GM23338 (cell line): ENCODE measurements around the gene SPECC1. TPM values are rescaled to one million over a fixed set of nuclear protein-coding genes. Genes with fewer than 3 reads are reported as not detected.

ENCODE experiments used
- ATAC-seq: fragments of 200-7000 bp; cut with Tn5 transposase; 3 replicates; pipeline ENCODE4 v1.9.1; 2020
- DNase-seq: peaks from one replicate; pipeline ENCODE4 v3.0.0-alpha.2; 2015; ENCODE audit warnings: low spot score
- H2AFZ ChIP-seq: fragments of 200-600 bp; sonication (generic); 2 replicates; pipeline ENCODE4 v1.8.0; 2016; ENCODE audit warnings: antibody characterized with exemption, mild to moderate bottlenecking, moderate library complexity
- H3F3A ChIP-seq: fragments of 200-600 bp; sonication (generic); replicated peaks from 2 replicates; pipeline ENCODE4 v1.8.0; 2017; ENCODE audit warnings: antibody characterized with exemption, mixed run types, low read depth
- H3K27ac ChIP-seq: fragments of 200-600 bp; sonication (generic); 2 replicates; pipeline ENCODE4 v1.6.1; 2016; ENCODE audit warnings: low read depth
- H3K27me3 ChIP-seq: fragments of 200-600 bp; sonication (generic); 2 replicates; pipeline ENCODE4 v1.8.0; 2016; ENCODE audit warnings: mild to moderate bottlenecking, mixed run types, moderate library complexity; ENCODE audit not compliant: insufficient read depth
- H3K36me3 ChIP-seq: fragments of 200-600 bp; sonication (generic); 2 replicates; pipeline ENCODE4 v1.8.0; 2016; ENCODE audit warnings: mild to moderate bottlenecking; ENCODE audit not compliant: insufficient read depth
- H3K4me1 ChIP-seq: fragments of 200-600 bp; sonication (generic); 2 replicates; pipeline ENCODE4 v1.8.0; 2016; ENCODE audit warnings: mild to moderate bottlenecking, moderate library complexity; ENCODE audit not compliant: insufficient read depth
- H3K4me2 ChIP-seq: fragments of 200-600 bp; sonication (generic); 2 replicates; pipeline ENCODE4 v1.7.1; 2017; ENCODE audit warnings: mixed run types
- H3K4me3 ChIP-seq: fragments of 200-600 bp; sonication (generic); 2 replicates; pipeline ENCODE4 v1.6.1; 2016; ENCODE audit warnings: mixed run types
- H3K79me2 ChIP-seq: fragments of 200-600 bp; sonication (generic); replicated peaks from 2 replicates; pipeline ENCODE4 v1.8.0; 2017; ENCODE audit warnings: mild to moderate bottlenecking; ENCODE audit not compliant: insufficient read depth
- H3K9me2 ChIP-seq: fragments of 200-600 bp; sonication (generic); 2 replicates; pipeline ENCODE4 v1.8.0; 2017; ENCODE audit not compliant: insufficient read depth
- H4K20me1 ChIP-seq: fragments of 200-600 bp; sonication (generic); replicated peaks from 2 replicates; pipeline ENCODE4 v1.8.0; 2017; ENCODE audit warnings: mild to moderate bottlenecking; ENCODE audit not compliant: insufficient read depth
- H3K27ac Mint-ChIP-seq: 2 replicates; pipeline ENCODE4 v1.8.0; 2020; ENCODE audit warnings: inconsistent platforms, mild to moderate bottlenecking, moderate library complexity, mixed read lengths
- H3K27me3 Mint-ChIP-seq: 3 replicates; pipeline ENCODE4 v1.8.0; 2022; ENCODE audit warnings: low read depth, mild to moderate bottlenecking, moderate library complexity, mixed read lengths, inconsistent platforms; ENCODE audit not compliant: insufficient read depth, poor library complexity
- H3K36me3 Mint-ChIP-seq: 3 replicates; pipeline ENCODE4 v1.8.0; 2021; ENCODE audit warnings: low read depth, mild to moderate bottlenecking, inconsistent platforms, moderate library complexity, mixed read lengths
- H3K4me1 Mint-ChIP-seq: 3 replicates; pipeline ENCODE4 v1.8.0; 2020; ENCODE audit warnings: mild to moderate bottlenecking, inconsistent platforms, mixed read lengths
- H3K4me3 Mint-ChIP-seq: 3 replicates; pipeline ENCODE4 v1.8.0; 2021; ENCODE audit warnings: moderate library complexity, mild to moderate bottlenecking, inconsistent platforms, mixed read lengths
- H3K9me3 Mint-ChIP-seq: 3 replicates; pipeline ENCODE4 v1.8.0; 2020; ENCODE audit warnings: moderate library complexity, mild to moderate bottlenecking, inconsistent platforms, mixed read lengths
- CREB1 ChIP-seq: fragments of 250-450 bp; sonication (Bioruptor Pico); IDR thresholded peaks from 2 replicates; pipeline ENCODE4 v1.5.0; 2020; ENCODE audit warnings: low read depth, mild to moderate bottlenecking, moderate library complexity
- CTCF ChIP-seq, 2 experiments: fragments of 200-600 bp in 1 of 2; sonication (generic) in 1 of 2; conservative IDR thresholded peaks; 2 replicates each; pipeline versions ENCODE4 v1.5.1 to v1.6.1; 2016 to 2017; ENCODE audit warnings: antibody characterized with exemption in 2 of 2, low read depth in 2 of 2, mild to moderate bottlenecking in 2 of 2, moderate library complexity in 1 of 2
- EZH2 ChIP-seq: fragments of 200-600 bp; sonication (generic); IDR thresholded peaks from one replicate; pipeline ENCODE4 v1.8.0; 2017; ENCODE audit warnings: antibody characterized with exemption, mild to moderate bottlenecking, low read depth; ENCODE audit not compliant: unreplicated experiment
- EZH2phosphoT487 ChIP-seq: fragments of 200-600 bp; sonication (generic); IDR thresholded peaks from one replicate; pipeline ENCODE4 v1.8.1; 2018; ENCODE audit warnings: antibody characterized with exemption; ENCODE audit not compliant: unreplicated experiment
- JUNB ChIP-seq: IDR thresholded peaks from one replicate; pipeline ENCODE4 v1.6.1; 2016; ENCODE audit warnings: antibody characterized with exemption; ENCODE audit not compliant: unreplicated experiment
- NANOG ChIP-seq: IDR thresholded peaks from 2 replicates; pipeline ENCODE4 v1.6.1; 2016; ENCODE audit warnings: antibody characterized with exemption, borderline replicate concordance
- POLR2AphosphoS5 ChIP-seq: IDR thresholded peaks from 2 replicates; pipeline ENCODE4 v1.6.1; 2016; ENCODE audit warnings: antibody characterized with exemption, low read depth
- STAT1 ChIP-seq: IDR thresholded peaks from one replicate; pipeline ENCODE4 v1.6.1; 2016; ENCODE audit warnings: antibody characterized with exemption; ENCODE audit not compliant: unreplicated experiment
- ZNF114 ChIP-seq: fragments of 250-450 bp; sonication (Bioruptor Pico); IDR thresholded peaks from 2 replicates; pipeline ENCODE4 v1.5.0; 2020; ENCODE audit warnings: mild to moderate bottlenecking, moderate library complexity
- ZNF331 ChIP-seq: fragments of 250-450 bp; sonication (Bioruptor Pico); IDR thresholded peaks from 2 replicates; pipeline ENCODE4 v1.5.0; 2020; ENCODE audit warnings: low read depth, mild to moderate bottlenecking, moderate library complexity
- ZNF462 ChIP-seq: fragments of 250-450 bp; sonication (Bioruptor Pico); IDR thresholded peaks from 2 replicates; pipeline ENCODE4 v1.5.0; 2020; ENCODE audit warnings: mild to moderate bottlenecking, moderate library complexity
- polyA plus RNA-seq: library from polyadenylated mRNA; unstranded; fragments of >200 nt; fragmentation: Nextera tagmentation; extraction: Ambion mirVana; gene quantifications from 2 replicates; pipeline ENCODE4 v1.2.1, GENCODE V29; 2016
- total RNA-seq: library from RNA; depleted of rRNA; stranded (reverse); fragments of >200 nt; shearing (Covaris generic); gene quantifications from 2 replicates; pipeline ENCODE4 v1.2.3, GENCODE V29; 2014
- TF ChIP-seq, protein P1 (sequence below): IDR thresholded peaks from 2 replicates; pipeline ENCODE4 v1.6.1; 2016; ENCODE audit warnings: antibody characterized with exemption

Gene SPECC1
- total and polyA plus RNA-seq, 2 experiments from 2014 or later: 42.6 to 101 TPM

DNA sequence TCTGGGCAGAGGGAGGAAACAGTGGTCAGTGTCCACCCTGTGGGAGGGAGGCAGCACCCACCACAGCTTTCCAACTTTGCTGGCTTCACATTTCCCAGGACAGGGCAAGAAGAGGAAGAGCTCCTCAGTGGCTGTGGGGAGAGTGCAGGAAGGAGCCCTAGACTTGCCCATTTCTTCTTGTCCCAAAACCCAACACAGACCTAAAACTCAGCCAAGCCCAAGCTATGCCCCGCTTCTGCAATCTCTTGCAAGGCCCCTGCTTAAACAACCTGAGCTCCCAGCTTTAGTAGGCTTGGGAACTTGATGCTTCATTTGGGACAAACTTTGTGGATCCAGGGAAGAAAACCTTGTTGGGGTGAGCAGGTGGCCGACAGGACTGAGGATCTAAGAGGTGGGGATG lies 284.3 kb downstream of the SPECC1 start (continued):
- no peak for TF ChIP-seq CTCF (conservative IDR thresholded peaks at IDR 0.05; ENCODE audit: low read depth in 2 of 2)
- no peak for TF ChIP-seq ZNF331 (CRISPR knock-in tag)
- TF ChIP-seq EZH2: no peak
- TF ChIP-seq CREB1 (CRISPR knock-in tag): no peak

GRCh38 chr17:20294120-20294519 lies 285.0 kb downstream of the SPECC1 start:
- no peak overlapping the region for H3K27ac ChIP-seq
- H3K36me3 ChIP-seq: 0 out of 2 replicates have a peak, but pooled peaks cover 6% of the 10 kb centered on the region
- H3K27me3 ChIP-seq: no peaks in the 10 kb centered on the region
- H3K9me2 ChIP-seq: no peaks in the 10 kb centered on the region
- no peaks in the 10 kb centered on the region for H3K4me1 Mint-ChIP-seq
- no peak overlapping the region for H3K27ac Mint-ChIP-seq
- H3K4me2 ChIP-seq: no peak overlapping the region
- DNase-seq (no peak), ATAC-seq (no peak)
- H3K4me3 ChIP-seq: no peak overlapping the region
- H2AFZ ChIP-seq: no peak overlapping the region
- no peaks in the 10 kb centered on the region; the same call in 2 of the 3 replicates for H3K9me3 Mint-ChIP-seq
- no peaks in the 10 kb centered on the region; the same call in 1 of the 2 replicates for H4K20me1 ChIP-seq
- peaks cover 58% of the 10 kb centered on the region for H3K36me3 Mint-ChIP-seq
- H3K4me3 Mint-ChIP-seq: no peak overlapping the region
- no peaks in the 10 kb centered on the region for H3F3A ChIP-seq
- 0 out of 2 replicates have a peak, but pooled peaks cover 3% of the 10 kb centered on the region for H3K79me2 ChIP-seq
- peaks cover 10% of the 10 kb centered on the region for H3K27me3 Mint-ChIP-seq
- H3K4me1 ChIP-seq: no peaks in the 10 kb centered on the region
- TF ChIP-seq JUNB (no peak), ZNF114 (no peak), STAT1 (no peak), ZNF462 (CRISPR knock-in tag) (no peak), CREB1 (CRISPR knock-in tag) (no peak), CTCF (conservative IDR thresholded peaks at IDR 0.05; ENCODE audit: low read depth in 2 of 2) (no peak), EZH2phosphoT487 (no peak), NANOG (no peak), POLR2AphosphoS5 (no peak), EZH2 (no peak), ZNF331 (CRISPR knock-in tag) (no peak)
- TF ChIP-seq, protein P1, sequence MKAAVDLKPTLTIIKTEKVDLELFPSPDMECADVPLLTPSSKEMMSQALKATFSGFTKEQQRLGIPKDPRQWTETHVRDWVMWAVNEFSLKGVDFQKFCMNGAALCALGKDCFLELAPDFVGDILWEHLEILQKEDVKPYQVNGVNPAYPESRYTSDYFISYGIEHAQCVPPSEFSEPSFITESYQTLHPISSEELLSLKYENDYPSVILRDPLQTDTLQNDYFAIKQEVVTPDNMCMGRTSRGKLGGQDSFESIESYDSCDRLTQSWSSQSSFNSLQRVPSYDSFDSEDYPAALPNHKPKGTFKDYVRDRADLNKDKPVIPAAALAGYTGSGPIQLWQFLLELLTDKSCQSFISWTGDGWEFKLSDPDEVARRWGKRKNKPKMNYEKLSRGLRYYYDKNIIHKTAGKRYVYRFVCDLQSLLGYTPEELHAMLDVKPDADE: no peak
